Karpas-422 (cell line): Measurements from ENCODE around the gene RPL26. TPM values are rescaled to one million over a fixed set of nuclear protein-coding genes. Genes with fewer than 3 reads are reported as not detected.
A peak's percentile ranks its signal among the peaks of the same experiment; 100 is the strongest.

Experiments used
- DNase-seq: peaks from one replicate; pipeline ENCODE4 v3.0.0-alpha.2; 2015
- H2AFZ ChIP-seq: fragments of 200-600 bp; sonication (generic); 2 replicates; pipeline ENCODE4 v1.6.1; 2014; ENCODE audit warnings: antibody characterized with exemption, low read length, mixed read lengths
- H3K27ac ChIP-seq: fragments of 200-600 bp; sonication (generic); 2 replicates; pipeline ENCODE4 v1.5.1; 2014; ENCODE audit warnings: mild to moderate bottlenecking, low read length, moderate library complexity
- H3K27me3 ChIP-seq: fragments of 200-600 bp; sonication (generic); 2 replicates; pipeline ENCODE4 v1.6.1; 2014; ENCODE audit warnings: low read length, mixed read lengths
- H3K36me3 ChIP-seq: fragments of 200-600 bp; sonication (generic); 2 replicates; pipeline ENCODE4 v1.6.1; 2014; ENCODE audit warnings: low read length, mixed read lengths; ENCODE audit not compliant: insufficient read depth
- H3K4me1 ChIP-seq: fragments of 200-600 bp; sonication (generic); 2 replicates; pipeline ENCODE4 v1.6.1; 2014; ENCODE audit warnings: mild to moderate bottlenecking, low read length, mixed read lengths
- H3K4me2 ChIP-seq: fragments of 200-600 bp; sonication (generic); 2 replicates; pipeline ENCODE4 v1.6.1; 2014; ENCODE audit warnings: low read length, low read depth, mild to moderate bottlenecking; ENCODE audit not compliant: poor library complexity, severe bottlenecking
- H3K4me3 ChIP-seq: fragments of 200-600 bp; sonication (generic); 2 replicates; pipeline ENCODE4 v1.5.1; 2014; ENCODE audit warnings: mild to moderate bottlenecking, antibody characterized with exemption, low read length, mixed read lengths
- H3K79me2 ChIP-seq: fragments of 200-600 bp; sonication (generic); 2 replicates; pipeline ENCODE4 v1.6.1; 2014; ENCODE audit warnings: mild to moderate bottlenecking, low read length, mixed read lengths
- H3K9ac ChIP-seq: fragments of 200-600 bp; sonication (generic); 2 replicates; pipeline ENCODE4 v1.6.0; 2014; ENCODE audit warnings: low read length
- H3K9me2 ChIP-seq: fragments of 200-600 bp; sonication (generic), shearing (Covaris generic); replicated peaks from 2 replicates; pipeline ENCODE4 v1.6.0; 2014; ENCODE audit warnings: mild to moderate bottlenecking, low read length, moderate library complexity; ENCODE audit not compliant: insufficient read depth
- H3K9me3 ChIP-seq: fragments of 300-700, 200-600 bp; sonication (generic); 2 replicates; pipeline ENCODE4 v1.6.1; 2014; ENCODE audit warnings: low read length, mixed read lengths
- H4K20me1 ChIP-seq: fragments of 200-600 bp; sonication (generic); 2 replicates; pipeline ENCODE4 v1.6.1; 2014; ENCODE audit warnings: mild to moderate bottlenecking, antibody characterized with exemption, low read length, low read depth; ENCODE audit not compliant: insufficient read depth
- total RNA-seq: library from RNA; depleted of rRNA; stranded (reverse); fragments of >200 nt; shearing (Covaris generic); gene quantifications from 2 replicates; pipeline ENCODE4 v1.2.3, GENCODE V29; 2014; ENCODE audit warnings: low replicate concordance; rRNA removed

RPL26 gene
- 4,201 and 4,757 TPM in 2 replicates for total RNA-seq

- Histone ChIP-seq H3K27ac (peak within 1 kb of the TSS; percentile 80), H3K79me2 (peaks cover 30% of the 10 kb centered on the region), H4K20me1 (peaks cover 38% of the 10 kb centered on the region), H3K9ac (peak within 1 kb of the TSS; percentile 99), H2AFZ (peak within 1 kb of the TSS; percentile 98), H3K4me3 (peak within 1 kb of the TSS; percentile 100), H3K9me2 (no peaks in the 10 kb centered on the region), H3K4me1 (peaks cover 24% of the 10 kb centered on the region), H3K36me3 (peaks cover 43% of the 10 kb centered on the region), H3K27me3 (no peaks in the 10 kb centered on the region), H3K4me2 (peak within 1 kb of the TSS; percentile 95), H3K9me3 (no peaks in the 10 kb centered on the region)
- DNase-seq: peak; percentile 99
Observed at GRCh38 chr17:8383143-8383822, at the start of gene RPL26. Gene RPL26, minus strand, starts transcription at chr17:8383193. Its CDS starts 883 bp downstream, at chr17:8382310.

DNA sequence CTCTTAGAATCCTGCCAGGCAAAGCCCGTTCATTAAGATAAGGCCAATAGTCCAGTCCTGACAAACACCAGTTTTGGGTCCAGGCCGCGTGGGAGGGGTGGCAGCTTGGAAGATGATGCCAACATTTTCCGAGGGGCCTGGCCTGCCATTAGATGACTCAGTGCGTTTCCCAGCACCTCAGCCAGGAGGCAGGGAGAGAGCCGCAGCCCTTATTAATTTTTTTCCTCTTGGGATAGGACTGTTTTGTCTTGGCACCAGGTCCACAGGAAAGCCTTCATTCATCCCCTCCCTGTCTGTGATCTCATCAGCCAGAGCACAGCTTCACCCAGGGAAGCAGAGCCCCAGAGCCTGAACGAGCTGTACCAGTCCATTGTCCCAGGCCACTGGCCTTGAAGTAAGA, 48.0 kb upstream of the RPL26 start:
- H3K27me3 ChIP-seq: no peaks in the 10 kb centered on the region
- no peak for DNase-seq
- no peak overlapping the region for H3K9ac ChIP-seq
- H2AFZ ChIP-seq: no peak overlapping the region
- H3K9me3 ChIP-seq: no peaks in the 10 kb centered on the region
- no peak overlapping the region for H3K4me2 ChIP-seq
- H4K20me1 ChIP-seq: no peaks in the 10 kb centered on the region; the same call in 1 of the 2 replicates
- H3K4me1 ChIP-seq: peaks cover 4% of the 10 kb centered on the region
- H3K9me2 ChIP-seq: no peaks in the 10 kb centered on the region
- H3K79me2 ChIP-seq: peaks cover under 1% of the 10 kb centered on the region
- no peak overlapping the region for H3K27ac ChIP-seq
- no peaks in the 10 kb centered on the region for H3K36me3 ChIP-seq
- H3K4me3 ChIP-seq: no peak overlapping the region

DNA sequence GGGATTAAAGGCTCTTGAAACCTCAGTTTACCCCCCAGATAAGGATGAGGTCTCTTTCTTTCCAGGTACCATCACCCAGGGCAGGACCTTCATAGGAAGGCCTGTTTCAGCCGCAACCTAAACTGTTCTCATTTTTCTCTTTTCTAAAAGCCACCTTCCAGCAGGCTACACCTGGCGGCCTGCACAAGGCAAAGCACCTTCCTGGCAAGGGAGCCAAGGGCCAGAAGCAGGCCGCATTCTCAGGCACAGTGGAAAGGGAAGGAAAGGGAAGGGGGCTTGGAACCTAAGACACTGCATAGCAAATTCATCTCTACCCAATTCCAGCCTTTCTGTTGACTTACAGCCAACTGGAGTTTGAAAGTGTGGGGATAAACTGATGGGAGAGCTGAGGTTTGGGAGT, 43.8 kb upstream of the RPL26 start:
- no peak overlapping the region for H3K4me3 ChIP-seq
- no peaks in the 10 kb centered on the region for H3K4me1 ChIP-seq
- no peaks in the 10 kb centered on the region for H3K9me2 ChIP-seq
- no peak overlapping the region for H3K4me2 ChIP-seq
- H3K27me3 ChIP-seq: no peaks in the 10 kb centered on the region
- no peaks in the 10 kb centered on the region for H3K79me2 ChIP-seq
- no peaks in the 10 kb centered on the region for H4K20me1 ChIP-seq
- no peak overlapping the region for H3K9ac ChIP-seq
- DNase-seq: no peak
- H3K36me3 ChIP-seq: no peaks in the 10 kb centered on the region
- no peak overlapping the region for H2AFZ ChIP-seq
- no peaks in the 10 kb centered on the region for H3K9me3 ChIP-seq
- H3K27ac ChIP-seq: no peak overlapping the region

DNA sequence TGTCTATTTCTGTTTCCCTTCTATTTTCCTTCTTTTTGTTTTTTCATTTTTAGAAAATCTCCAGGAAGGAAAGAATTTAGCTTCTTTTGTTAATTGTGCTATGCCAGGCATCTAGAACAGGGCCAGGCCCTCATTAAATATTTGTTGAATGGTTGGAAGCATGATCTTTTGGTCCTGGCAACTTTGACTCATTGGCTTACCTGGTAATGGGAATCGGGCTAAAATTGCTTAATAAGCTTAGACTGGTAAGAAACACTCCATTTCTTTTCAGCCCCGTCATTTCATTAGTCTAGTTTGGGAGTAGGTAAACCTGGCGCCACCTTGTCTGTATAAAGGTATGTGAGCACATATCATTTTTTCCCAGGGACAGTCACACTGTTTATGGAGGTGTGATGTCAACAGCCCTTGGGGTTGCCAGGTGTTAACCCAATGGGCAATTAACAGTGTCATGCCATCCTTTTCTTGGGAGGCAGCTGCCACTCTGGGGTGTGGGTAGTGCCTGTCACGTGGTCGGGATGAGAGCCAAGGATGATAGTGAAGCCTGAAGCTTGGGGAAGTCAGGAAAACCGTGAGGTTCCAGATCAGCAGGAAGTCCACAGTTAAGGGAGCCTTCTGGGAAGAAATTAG, 43.2 kb upstream of the RPL26 start:
- H4K20me1 ChIP-seq: no peaks in the 10 kb centered on the region
- no peak overlapping the region for H2AFZ ChIP-seq
- no peaks in the 10 kb centered on the region for H3K4me1 ChIP-seq
- no peak for DNase-seq
- no peaks in the 10 kb centered on the region for H3K79me2 ChIP-seq
- no peak overlapping the region for H3K27ac ChIP-seq
- H3K27me3 ChIP-seq: no peaks in the 10 kb centered on the region
- H3K4me3 ChIP-seq: no peak overlapping the region
- H3K9me3 ChIP-seq: no peaks in the 10 kb centered on the region
- no peak overlapping the region for H3K9ac ChIP-seq
- no peaks in the 10 kb centered on the region for H3K9me2 ChIP-seq
- H3K4me2 ChIP-seq: no peak overlapping the region
- no peaks in the 10 kb centered on the region for H3K36me3 ChIP-seq

DNA sequence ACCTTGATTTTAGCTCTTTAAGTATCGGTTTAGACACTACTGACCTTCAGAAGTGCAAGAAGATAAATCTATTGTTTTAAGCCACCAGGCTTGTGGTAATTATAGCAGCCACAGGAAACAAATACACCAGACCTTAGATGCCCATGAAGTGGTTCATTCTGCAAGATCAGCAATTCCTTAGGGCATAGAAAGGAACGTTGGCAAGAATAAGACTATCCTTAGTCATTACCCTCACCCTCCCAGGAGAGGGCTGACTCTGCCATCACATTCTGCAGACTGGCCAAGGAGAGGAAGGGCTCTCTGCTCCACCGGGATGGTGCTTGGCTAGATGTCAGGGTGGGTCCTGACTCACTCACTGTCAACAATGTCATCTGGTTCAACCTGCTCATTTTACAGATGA, 38.6 kb upstream of the RPL26 start:
- no peak overlapping the region for H2AFZ ChIP-seq
- H3K9ac ChIP-seq: no peak overlapping the region
- H3K9me3 ChIP-seq: no peaks in the 10 kb centered on the region
- H3K79me2 ChIP-seq: no peaks in the 10 kb centered on the region
- no peaks in the 10 kb centered on the region for H4K20me1 ChIP-seq
- H3K4me3 ChIP-seq: no peak overlapping the region
- H3K27me3 ChIP-seq: no peaks in the 10 kb centered on the region
- H3K9me2 ChIP-seq: no peaks in the 10 kb centered on the region
- no peaks in the 10 kb centered on the region for H3K4me1 ChIP-seq
- H3K27ac ChIP-seq: no peak overlapping the region
- no peak overlapping the region for H3K4me2 ChIP-seq
- H3K36me3 ChIP-seq: no peaks in the 10 kb centered on the region
- DNase-seq: no peak

GRCh38 chr17:8420041-8420934, 37.3 kb upstream of the RPL26 start:
- no peak overlapping the region for H2AFZ ChIP-seq

GRCh38 chr17:8419305-8419704, 36.3 kb upstream of the RPL26 start:
- no peak overlapping the region for H3K27ac ChIP-seq

More at GRCh38 chr17:8420041-8420934, 37.3 kb upstream of the RPL26 start:
- H3K9me2 ChIP-seq: no peaks in the 10 kb centered on the region
- H3K4me2 ChIP-seq: no peak overlapping the region
- H3K36me3 ChIP-seq: no peaks in the 10 kb centered on the region
- no peaks in the 10 kb centered on the region for H4K20me1 ChIP-seq
- no peaks in the 10 kb centered on the region for H3K27me3 ChIP-seq
- DNase-seq: no peak
- H3K79me2 ChIP-seq: no peaks in the 10 kb centered on the region
- H3K4me1 ChIP-seq: no peaks in the 10 kb centered on the region
- no peaks in the 10 kb centered on the region for H3K9me3 ChIP-seq
- no peak overlapping the region for H3K27ac ChIP-seq
- H3K9ac ChIP-seq: no peak overlapping the region
- no peak overlapping the region for H3K4me3 ChIP-seq

GRCh38 chr17:8418471-8418870, 35.5 kb upstream of the RPL26 start:
- H3K27me3 ChIP-seq: no peaks in the 10 kb centered on the region
- H3K4me1 ChIP-seq: no peaks in the 10 kb centered on the region
- no peak overlapping the region for H2AFZ ChIP-seq
- H3K27ac ChIP-seq: no peak overlapping the region
- H3K9me2 ChIP-seq: no peaks in the 10 kb centered on the region
- no peak for DNase-seq
- no peaks in the 10 kb centered on the region for H3K36me3 ChIP-seq
- H3K9ac ChIP-seq: no peak overlapping the region
- no peaks in the 10 kb centered on the region for H3K79me2 ChIP-seq
- no peak overlapping the region for H3K4me2 ChIP-seq
- no peaks in the 10 kb centered on the region for H3K9me3 ChIP-seq
- H4K20me1 ChIP-seq: no peaks in the 10 kb centered on the region
- H3K4me3 ChIP-seq: no peak overlapping the region

More at GRCh38 chr17:8419305-8419704, 36.3 kb upstream of the RPL26 start:
- Histone ChIP-seq H2AFZ (no peak overlapping the region), H3K79me2 (no peaks in the 10 kb centered on the region), H3K9ac (no peak overlapping the region), H3K9me2 (no peaks in the 10 kb centered on the region), H4K20me1 (no peaks in the 10 kb centered on the region), H3K4me1 (no peaks in the 10 kb centered on the region), H3K4me3 (no peak overlapping the region), H3K9me3 (no peaks in the 10 kb centered on the region), H3K36me3 (no peaks in the 10 kb centered on the region), H3K27me3 (no peaks in the 10 kb centered on the region), H3K4me2 (no peak overlapping the region)
- no peak for DNase-seq
